GM15510 (cell line): ENCODE results near the gene OR13C8.

Source experiments
- POLR2A ChIP-seq: IDR thresholded peaks from 3 replicates; pipeline ENCODE4 v1.6.1; 2011; ENCODE audit warnings: borderline replicate concordance; ENCODE audit not compliant: insufficient read length; ENCODE audit errors: extremely low read depth

OR13C8 gene, protein sequence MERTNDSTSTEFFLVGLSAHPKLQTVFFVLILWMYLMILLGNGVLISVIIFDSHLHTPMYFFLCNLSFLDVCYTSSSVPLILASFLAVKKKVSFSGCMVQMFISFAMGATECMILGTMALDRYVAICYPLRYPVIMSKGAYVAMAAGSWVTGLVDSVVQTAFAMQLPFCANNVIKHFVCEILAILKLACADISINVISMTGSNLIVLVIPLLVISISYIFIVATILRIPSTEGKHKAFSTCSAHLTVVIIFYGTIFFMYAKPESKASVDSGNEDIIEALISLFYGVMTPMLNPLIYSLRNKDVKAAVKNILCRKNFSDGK

GRCh38 chr9:104568868-104569267 lies at the start of gene OR13C8:
TSS of gene OR13C8 (plus strand) at chr9:104569168. CDS start at chr9:104569168, 0 bp downstream.
- no peak for TF ChIP-seq POLR2A

DNA sequence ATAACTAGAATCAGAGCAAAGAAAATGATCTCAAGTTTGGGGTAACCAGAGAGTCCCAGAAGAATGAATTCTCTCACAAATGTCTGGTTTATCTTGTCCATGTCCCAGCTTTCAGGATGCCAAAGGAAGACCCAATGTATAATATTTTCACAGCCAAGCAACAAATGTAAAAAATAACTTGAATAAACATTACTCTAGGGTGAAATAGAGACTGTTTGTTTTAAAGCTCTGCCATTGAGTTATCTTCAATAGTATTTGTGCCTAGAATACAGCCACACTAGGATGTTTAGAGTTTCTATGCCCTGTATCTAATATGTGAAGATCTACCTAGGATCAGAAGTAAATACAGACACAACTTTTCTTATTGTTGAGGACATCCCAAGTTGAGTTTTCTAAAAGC lies 41.9 kb upstream of the OR13C8 start, which contains the start of gene OR13C4:
OR13C4 (minus strand) TSS at position 101 of the 400 bp plus-strand sequence; CDS start at position 101, 0 bp downstream.
- no peak for TF ChIP-seq POLR2A

GRCh38 chr9:104536756-104537155 lies 32.2 kb upstream of the OR13C8 start, which contains the start of gene OR13C3:
TSS of gene OR13C3 (minus strand) at chr9:104536856. CDS start at chr9:104536723, 133 bp downstream.
- TF ChIP-seq POLR2A: no peak

DNA sequence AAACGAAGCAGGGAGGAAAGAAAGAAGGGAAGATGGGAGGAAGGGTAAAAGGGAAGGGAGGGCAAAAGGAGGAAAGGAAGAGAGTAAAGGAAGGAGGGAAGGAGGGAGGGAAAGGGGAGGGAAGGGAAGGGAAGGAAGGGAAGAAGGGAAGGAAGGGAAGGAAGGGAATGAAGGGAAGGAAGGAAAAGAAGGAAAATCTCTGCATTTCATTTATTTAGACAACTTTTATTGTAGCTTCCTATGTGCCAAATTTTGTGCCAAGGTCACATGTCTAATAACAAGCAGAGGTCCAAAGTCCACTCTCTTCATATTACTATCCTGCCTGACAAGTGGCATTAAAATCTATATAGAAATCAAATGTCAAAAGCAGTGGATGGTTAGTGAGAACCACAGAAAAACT lies 29.7 kb upstream of the OR13C8 start:
- TF ChIP-seq POLR2A: no peak

DNA sequence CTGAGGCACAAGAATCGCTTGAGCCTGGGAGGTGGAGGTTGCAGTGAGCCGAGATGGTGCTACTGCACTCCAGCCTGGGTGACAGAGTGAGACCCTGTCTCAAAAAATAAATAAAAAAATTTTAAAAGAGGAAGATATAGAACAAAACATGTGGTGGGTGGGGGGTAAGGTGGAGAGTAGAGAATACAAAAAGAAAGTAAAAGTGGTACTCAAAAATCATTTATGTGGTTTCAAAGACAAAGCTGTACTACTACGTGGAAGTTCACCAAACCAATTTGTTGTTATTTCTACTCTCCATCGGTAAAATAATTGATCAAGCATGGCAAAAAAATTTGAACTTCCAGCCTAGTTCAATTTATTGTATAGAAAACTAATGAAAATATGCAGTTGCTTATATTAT lies 24.3 kb upstream of the OR13C8 start:
- TF ChIP-seq POLR2A: no peak

- TF ChIP-seq POLR2A: no peak
Measured at GRCh38 chr9:104553261-104553660, 15.7 kb upstream of the OR13C8 start.

- no peak for TF ChIP-seq POLR2A
Measured at GRCh38 chr9:104555521-104555920, 13.4 kb upstream of the OR13C8 start.

DNA sequence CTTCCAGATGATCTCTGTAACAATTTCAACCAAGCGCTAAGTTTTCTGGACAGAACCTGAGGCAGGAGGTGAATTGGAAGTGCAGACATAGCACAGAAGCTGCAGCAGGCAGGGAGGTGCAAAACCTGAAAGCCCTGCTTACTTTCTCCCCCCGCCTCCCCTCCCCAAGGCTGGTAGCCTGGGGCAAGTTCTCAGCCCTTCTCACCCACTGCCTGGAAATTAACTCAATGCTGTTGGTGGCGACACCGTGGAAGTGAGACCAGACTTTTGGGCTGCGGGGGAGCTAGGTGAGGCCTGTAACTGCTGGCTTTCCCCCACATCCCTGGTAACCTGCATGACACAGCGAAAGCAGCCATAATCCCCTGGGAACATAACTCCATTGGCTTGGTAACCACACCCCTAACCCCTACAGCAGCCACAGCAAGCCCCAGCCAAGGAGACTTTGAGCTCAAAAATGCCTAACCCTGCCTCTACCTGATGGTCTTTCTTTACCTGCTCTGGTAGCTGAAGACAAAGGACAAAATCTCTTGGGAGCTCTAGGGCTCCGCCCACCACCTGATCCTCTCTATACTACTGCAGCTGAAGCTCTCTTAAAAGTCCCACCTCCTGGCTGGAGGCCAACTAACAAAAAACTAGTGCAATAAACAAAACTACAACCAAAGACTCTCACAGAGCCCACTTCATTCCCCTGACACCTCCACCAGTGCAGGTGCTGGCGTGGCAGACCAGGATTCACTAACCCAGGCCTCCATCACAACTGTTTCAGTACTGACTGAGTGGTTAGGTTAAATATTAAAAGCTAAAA lies 11.9 kb upstream of the OR13C8 start:
- TF ChIP-seq POLR2A: no peak

GRCh38 chr9:104564358-104564757 lies 4.6 kb upstream of the OR13C8 start:
- TF ChIP-seq POLR2A: no peak

- TF ChIP-seq POLR2A: no peak
Measured at GRCh38 chr9:104572612-104573011, 3.6 kb downstream of the OR13C8 start.

DNA sequence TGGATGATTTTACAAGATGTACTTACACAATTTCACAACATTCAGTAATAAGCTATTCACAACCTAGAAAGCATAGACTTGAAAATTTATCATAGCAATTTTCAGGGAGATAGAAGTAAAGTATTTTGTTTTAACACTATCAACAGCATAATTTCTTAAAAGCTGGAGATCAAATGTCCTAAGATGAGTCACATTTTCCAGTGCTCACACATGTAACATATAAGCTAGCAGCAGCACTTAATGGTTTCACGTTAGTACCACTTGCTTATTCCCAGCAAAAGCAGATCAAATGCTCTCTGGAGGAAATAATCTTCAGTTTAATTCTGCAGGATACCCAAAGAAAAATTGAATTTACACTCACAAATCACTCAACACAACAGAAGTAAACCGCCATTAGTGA lies 6.5 kb downstream of the OR13C8 start:
- TF ChIP-seq POLR2A: no peak

- TF ChIP-seq POLR2A: no peak
Measured at GRCh38 chr9:104577263-104577662, 8.3 kb downstream of the OR13C8 start.

DNA sequence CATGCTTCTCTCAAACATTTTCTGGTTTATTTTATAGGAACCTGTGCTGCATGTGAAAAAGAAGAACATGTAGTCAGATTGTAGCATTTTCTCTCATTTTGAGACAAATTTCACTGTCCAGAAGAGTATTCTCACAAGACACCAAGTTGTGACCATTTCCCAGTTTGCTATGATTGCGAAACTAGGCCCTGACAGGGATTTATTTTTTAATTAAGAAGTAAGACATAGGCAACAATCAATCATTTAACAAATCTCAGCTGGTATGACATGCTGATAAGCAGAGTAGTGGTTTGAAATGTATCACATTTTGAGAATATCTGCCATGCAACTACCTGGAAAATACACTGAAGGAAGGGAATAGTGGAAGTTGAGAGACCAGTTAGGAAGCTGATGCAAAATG lies 11.6 kb downstream of the OR13C8 start:
- TF ChIP-seq POLR2A: no peak

DNA sequence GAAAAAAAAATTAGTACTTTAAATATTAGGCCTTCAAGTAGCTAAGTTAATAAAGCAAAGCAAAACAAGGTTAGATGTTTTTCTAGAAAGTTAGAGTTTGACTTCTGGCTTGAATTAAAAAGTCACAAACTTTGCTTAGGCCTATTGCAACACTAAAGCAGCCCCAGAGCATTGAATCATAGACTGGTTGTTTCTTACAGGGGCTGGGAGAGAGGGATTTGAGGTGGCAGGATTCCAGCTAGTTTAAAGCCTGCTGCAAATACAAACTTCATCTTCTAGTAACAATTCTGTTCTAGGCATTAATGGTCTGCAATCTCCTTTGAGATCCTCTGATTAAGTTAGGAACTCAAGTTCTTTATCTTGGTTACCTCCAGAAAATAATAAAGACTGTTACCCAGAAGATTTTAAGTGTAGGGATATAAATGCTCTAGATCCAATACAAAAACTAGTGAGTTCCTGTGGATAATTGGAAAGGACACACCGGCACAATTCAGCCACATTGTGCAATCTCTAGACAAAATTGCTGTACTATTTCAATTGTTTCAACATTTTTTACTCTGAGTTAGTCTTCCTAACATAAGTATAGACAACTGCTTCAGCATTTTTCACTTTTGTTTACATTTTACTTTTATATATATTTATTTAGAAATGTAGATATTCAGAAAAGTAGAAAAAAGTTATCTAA lies 17.7 kb downstream of the OR13C8 start:
- TF ChIP-seq POLR2A: no peak

GRCh38 chr9:104589626-104590025 lies 20.7 kb downstream of the OR13C8 start:
- no peak for TF ChIP-seq POLR2A
